ENCODE results near the gene PRKAG2.

DNA sequence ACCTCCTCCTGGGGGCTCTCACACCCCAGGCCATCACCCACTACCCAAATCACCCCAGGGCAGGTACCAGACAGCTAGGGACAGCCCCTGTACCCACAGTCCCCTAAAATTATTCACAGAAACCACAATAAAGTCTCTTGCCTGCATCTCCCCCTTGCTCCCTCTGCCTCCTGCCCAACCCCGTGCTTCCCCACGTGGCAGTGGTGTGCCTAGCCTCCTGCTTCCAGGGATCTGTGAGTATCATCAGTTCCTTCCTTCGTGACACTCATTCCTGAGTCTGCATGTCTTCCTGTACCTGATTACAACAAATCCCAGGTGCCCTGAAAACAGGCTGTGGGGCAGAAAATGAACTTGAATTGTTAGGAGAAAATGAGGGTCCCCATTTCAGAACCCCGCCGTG is 61.5 kb downstream of the PRKAG2 start:
- no peak for TF ChIP-seq POLR2A (IDR thresholded peaks at IDR 0.05)
- no peak for TF ChIP-seq CTCF (IDR thresholded peaks at IDR 0.05)

All from thyroid gland (tissue), 4 donors.